Prostate gland (tissue), 2 donors: Measurements from ENCODE around the gene SEZ6L.

Experiments
- POLR2AphosphoS5 ChIP-seq: sonication (generic); formaldehyde crosslinking; IDR thresholded peaks from one replicate; pipeline ENCODE4 v1.6.1; 2017; ENCODE audit warnings: antibody characterized with exemption
- TF ChIP-seq, protein P1 (sequence below), 4 experiments: fragments of 200-600 bp in 2 of 4; fragments of 450-650 bp in 2 of 4; sonication (generic) in 2 of 4; IDR thresholded peaks; 1 replicate in 3 of 4; 2 replicates in 1 of 4; pipeline ENCODE4 v1.5.1; 2016 to 2019; ENCODE audit warnings: antibody characterized with exemption in 4 of 4, mild to moderate bottlenecking in 2 of 4, moderate library complexity in 2 of 4

DNA sequence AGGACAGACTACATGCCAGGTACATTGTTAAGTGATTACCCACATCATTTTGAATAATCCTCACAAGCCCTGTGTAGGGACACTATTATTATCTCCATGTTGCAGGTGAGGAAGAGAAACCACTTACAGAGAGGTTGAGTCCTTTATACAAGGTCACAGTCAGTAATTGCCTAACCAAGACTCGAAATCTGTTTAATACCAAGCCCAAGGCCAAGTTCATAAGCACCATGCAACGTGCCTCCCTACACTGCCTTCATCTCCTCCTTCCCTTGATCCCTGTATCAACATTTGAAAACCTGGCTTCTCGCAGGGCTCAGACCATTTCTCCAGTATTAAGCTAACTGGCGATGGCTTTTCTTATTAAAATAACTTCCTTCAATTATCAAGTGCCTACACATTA, 41.7 kb upstream of the SEZ6L start:
- TF ChIP-seq, protein P1, sequence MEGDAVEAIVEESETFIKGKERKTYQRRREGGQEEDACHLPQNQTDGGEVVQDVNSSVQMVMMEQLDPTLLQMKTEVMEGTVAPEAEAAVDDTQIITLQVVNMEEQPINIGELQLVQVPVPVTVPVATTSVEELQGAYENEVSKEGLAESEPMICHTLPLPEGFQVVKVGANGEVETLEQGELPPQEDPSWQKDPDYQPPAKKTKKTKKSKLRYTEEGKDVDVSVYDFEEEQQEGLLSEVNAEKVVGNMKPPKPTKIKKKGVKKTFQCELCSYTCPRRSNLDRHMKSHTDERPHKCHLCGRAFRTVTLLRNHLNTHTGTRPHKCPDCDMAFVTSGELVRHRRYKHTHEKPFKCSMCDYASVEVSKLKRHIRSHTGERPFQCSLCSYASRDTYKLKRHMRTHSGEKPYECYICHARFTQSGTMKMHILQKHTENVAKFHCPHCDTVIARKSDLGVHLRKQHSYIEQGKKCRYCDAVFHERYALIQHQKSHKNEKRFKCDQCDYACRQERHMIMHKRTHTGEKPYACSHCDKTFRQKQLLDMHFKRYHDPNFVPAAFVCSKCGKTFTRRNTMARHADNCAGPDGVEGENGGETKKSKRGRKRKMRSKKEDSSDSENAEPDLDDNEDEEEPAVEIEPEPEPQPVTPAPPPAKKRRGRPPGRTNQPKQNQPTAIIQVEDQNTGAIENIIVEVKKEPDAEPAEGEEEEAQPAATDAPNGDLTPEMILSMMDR (IDR thresholded peaks at IDR 0.05): no peak
- no peak for TF ChIP-seq POLR2AphosphoS5
